Measurements from ENCODE around the gene PFN1. TPM values are rescaled to one million over a fixed set of nuclear protein-coding genes. Genes with fewer than 3 reads are reported as not detected.

The PFN1 gene
- total and polyA plus RNA-seq, 9 of the 15 experiments (the other 6 are each of a cell fraction or from before 2014, with no cell fraction given) = 60.5 to 1,479 (median 456) TPM

- TF ChIP-seq, protein P1, sequence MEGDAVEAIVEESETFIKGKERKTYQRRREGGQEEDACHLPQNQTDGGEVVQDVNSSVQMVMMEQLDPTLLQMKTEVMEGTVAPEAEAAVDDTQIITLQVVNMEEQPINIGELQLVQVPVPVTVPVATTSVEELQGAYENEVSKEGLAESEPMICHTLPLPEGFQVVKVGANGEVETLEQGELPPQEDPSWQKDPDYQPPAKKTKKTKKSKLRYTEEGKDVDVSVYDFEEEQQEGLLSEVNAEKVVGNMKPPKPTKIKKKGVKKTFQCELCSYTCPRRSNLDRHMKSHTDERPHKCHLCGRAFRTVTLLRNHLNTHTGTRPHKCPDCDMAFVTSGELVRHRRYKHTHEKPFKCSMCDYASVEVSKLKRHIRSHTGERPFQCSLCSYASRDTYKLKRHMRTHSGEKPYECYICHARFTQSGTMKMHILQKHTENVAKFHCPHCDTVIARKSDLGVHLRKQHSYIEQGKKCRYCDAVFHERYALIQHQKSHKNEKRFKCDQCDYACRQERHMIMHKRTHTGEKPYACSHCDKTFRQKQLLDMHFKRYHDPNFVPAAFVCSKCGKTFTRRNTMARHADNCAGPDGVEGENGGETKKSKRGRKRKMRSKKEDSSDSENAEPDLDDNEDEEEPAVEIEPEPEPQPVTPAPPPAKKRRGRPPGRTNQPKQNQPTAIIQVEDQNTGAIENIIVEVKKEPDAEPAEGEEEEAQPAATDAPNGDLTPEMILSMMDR (IDR thresholded peaks at IDR 0.05 in 2 of 3, conservative IDR thresholded peaks at IDR 0.05 in 1 of 3; ENCODE audit: insufficient read depth in 2 of 3, low read depth in 1 of 3, low read length in 3 of 3) = no peak
- TF ChIP-seq, protein P2, sequence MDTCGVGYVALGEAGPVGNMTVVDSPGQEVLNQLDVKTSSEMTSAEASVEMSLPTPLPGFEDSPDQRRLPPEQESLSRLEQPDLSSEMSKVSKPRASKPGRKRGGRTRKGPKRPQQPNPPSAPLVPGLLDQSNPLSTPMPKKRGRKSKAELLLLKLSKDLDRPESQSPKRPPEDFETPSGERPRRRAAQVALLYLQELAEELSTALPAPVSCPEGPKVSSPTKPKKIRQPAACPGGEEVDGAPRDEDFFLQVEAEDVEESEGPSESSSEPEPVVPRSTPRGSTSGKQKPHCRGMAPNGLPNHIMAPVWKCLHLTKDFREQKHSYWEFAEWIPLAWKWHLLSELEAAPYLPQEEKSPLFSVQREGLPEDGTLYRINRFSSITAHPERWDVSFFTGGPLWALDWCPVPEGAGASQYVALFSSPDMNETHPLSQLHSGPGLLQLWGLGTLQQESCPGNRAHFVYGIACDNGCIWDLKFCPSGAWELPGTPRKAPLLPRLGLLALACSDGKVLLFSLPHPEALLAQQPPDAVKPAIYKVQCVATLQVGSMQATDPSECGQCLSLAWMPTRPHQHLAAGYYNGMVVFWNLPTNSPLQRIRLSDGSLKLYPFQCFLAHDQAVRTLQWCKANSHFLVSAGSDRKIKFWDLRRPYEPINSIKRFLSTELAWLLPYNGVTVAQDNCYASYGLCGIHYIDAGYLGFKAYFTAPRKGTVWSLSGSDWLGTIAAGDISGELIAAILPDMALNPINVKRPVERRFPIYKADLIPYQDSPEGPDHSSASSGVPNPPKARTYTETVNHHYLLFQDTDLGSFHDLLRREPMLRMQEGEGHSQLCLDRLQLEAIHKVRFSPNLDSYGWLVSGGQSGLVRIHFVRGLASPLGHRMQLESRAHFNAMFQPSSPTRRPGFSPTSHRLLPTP (IDR thresholded peaks at IDR 0.05; ENCODE audit: borderline replicate concordance, extremely low read depth, insufficient read length) = no peak
- 0 out of 2 replicates have a peak, but pooled peaks have one; percentile 7 for TF ChIP-seq EGR1 (conservative IDR thresholded peaks at IDR 0.05)
- TF ChIP-seq, protein P3, sequence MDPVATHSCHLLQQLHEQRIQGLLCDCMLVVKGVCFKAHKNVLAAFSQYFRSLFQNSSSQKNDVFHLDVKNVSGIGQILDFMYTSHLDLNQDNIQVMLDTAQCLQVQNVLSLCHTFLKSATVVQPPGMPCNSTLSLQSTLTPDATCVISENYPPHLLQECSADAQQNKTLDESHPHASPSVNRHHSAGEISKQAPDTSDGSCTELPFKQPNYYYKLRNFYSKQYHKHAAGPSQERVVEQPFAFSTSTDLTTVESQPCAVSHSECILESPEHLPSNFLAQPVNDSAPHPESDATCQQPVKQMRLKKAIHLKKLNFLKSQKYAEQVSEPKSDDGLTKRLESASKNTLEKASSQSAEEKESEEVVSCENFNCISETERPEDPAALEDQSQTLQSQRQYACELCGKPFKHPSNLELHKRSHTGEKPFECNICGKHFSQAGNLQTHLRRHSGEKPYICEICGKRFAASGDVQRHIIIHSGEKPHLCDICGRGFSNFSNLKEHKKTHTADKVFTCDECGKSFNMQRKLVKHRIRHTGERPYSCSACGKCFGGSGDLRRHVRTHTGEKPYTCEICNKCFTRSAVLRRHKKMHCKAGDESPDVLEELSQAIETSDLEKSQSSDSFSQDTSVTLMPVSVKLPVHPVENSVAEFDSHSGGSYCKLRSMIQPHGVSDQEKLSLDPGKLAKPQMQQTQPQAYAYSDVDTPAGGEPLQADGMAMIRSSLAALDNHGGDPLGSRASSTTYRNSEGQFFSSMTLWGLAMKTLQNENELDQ (CRISPR knock-in tag; IDR thresholded peaks at IDR 0.05; ENCODE audit: borderline replicate concordance) = no peak
- no peak for TF ChIP-seq REST (IDR thresholded peaks at IDR 0.05; ENCODE audit: borderline replicate concordance)
- TF ChIP-seq REST (CRISPR knock-in tag; IDR thresholded peaks at IDR 0.05; ENCODE audit: low read depth) = no peak
- peak; percentile 31; the same call in 1 of the 2 replicates for TF ChIP-seq ZFX (CRISPR knock-in tag; IDR thresholded peaks at IDR 0.05)
- no peak for TF ChIP-seq ZBTB1 (CRISPR knock-in tag; IDR thresholded peaks at IDR 0.05; ENCODE audit: borderline replicate concordance, low read depth)
- no peak for TF ChIP-seq ESRRA (IDR thresholded peaks at IDR 0.05; ENCODE audit: borderline replicate concordance, low read depth)
- TF ChIP-seq NBN (IDR thresholded peaks at IDR 0.05; ENCODE audit: low read depth) = peak; percentile 83
These were observed at the start of gene PFN1 (continued) for GRCh38 chr17:4948166-4948930.
